GM12878 (cell line): Measurements from ENCODE around the gene CCDC27.
"Not testable (repeated sequence)": the region's sequence is repeated elsewhere in the genome, so short reads cannot be mapped to it uniquely, and the experiment has no call there.

ENCODE experiments used
- ATF7 ChIP-seq: fragments of 450-650 bp; IDR thresholded peaks from 2 replicates; pipeline ENCODE4 v1.6.1; 2016; ENCODE audit warnings: low read depth, mild to moderate bottlenecking
- CEBPB ChIP-seq, 2 experiments: fragments of 150-350 bp in 1 of 2; IDR thresholded peaks; 2 replicates each; pipeline ENCODE4 v1.6.1; 2012 to 2014; ENCODE audit warnings: low read depth in 2 of 2, low read length in 2 of 2, borderline replicate concordance in 1 of 2, inconsistent platforms in 1 of 2
- EED ChIP-seq: sonication (generic); IDR thresholded peaks from 2 replicates; pipeline ENCODE4 v1.6.1; 2016; ENCODE audit warnings: antibody characterized with exemption, low read depth
- FOS ChIP-seq: IDR thresholded peaks from 3 replicates; pipeline ENCODE4 v1.6.1; 2011; ENCODE audit warnings: borderline replicate concordance; ENCODE audit not compliant: insufficient read length; ENCODE audit errors: extremely low read depth
- GABPA ChIP-seq: IDR thresholded peaks from 2 replicates; pipeline ENCODE4 v1.6.1; 2014; ENCODE audit warnings: antibody characterized with exemption, low read depth, mild to moderate bottlenecking, inconsistent platforms
- POLR2A ChIP-seq: IDR thresholded peaks from 2 replicates; pipeline ENCODE4 v1.6.1; 2011; ENCODE audit warnings: low read depth, mild to moderate bottlenecking, low read length
- SMC3 ChIP-seq: IDR thresholded peaks from 2 replicates; pipeline ENCODE4 v1.6.1; 2011; ENCODE audit warnings: low read length, improper control_type of control experiment, borderline replicate concordance
- SP1 ChIP-seq: IDR thresholded peaks from one replicate; pipeline ENCODE4 v1.6.1; 2011; ENCODE audit warnings: low read depth, low read length
- YY1 ChIP-seq: IDR thresholded peaks from 2 replicates; pipeline ENCODE4 v1.6.1; 2011; ENCODE audit warnings: low read depth, mild to moderate bottlenecking, low read length
- TF ChIP-seq, protein P1 (sequence below): IDR thresholded peaks from 2 replicates; pipeline ENCODE4 v1.6.1; 2012; ENCODE audit warnings: low read depth, low read length, improper control_type of control experiment
- TF ChIP-seq, protein P2 (sequence below), 3 experiments: IDR thresholded peaks in 2 of 3; conservative IDR thresholded peaks in 1 of 3; 2 replicates each; pipeline ENCODE4 v1.5.1; 2011; ENCODE audit warnings: low read depth in 3 of 3, low read length in 3 of 3, mild to moderate bottlenecking in 3 of 3, control low read depth in 2 of 3, moderate library complexity in 2 of 3, inconsistent platforms in 1 of 3, mixed read lengths in 1 of 3; ENCODE audit not compliant: control insufficient read depth in 2 of 3, insufficient read depth in 1 of 3; ENCODE audit errors: extremely low read depth in 1 of 3
- TF ChIP-seq, protein P3 (sequence below): IDR thresholded peaks from 2 replicates; pipeline ENCODE4 v1.6.1; 2012; ENCODE audit warnings: low read length, inconsistent platforms
- TF ChIP-seq, protein P4 (sequence below): fragments of 450-650 bp; formaldehyde crosslinking; IDR thresholded peaks from 2 replicates; pipeline ENCODE4 v1.4.0; 2022; ENCODE audit warnings: mild to moderate bottlenecking, moderate library complexity
- TF ChIP-seq, protein P5 (sequence below): fragments of 450-650 bp; IDR thresholded peaks from 2 replicates; pipeline ENCODE4 v1.6.1; 2014; ENCODE audit warnings: mild to moderate bottlenecking

DNA sequence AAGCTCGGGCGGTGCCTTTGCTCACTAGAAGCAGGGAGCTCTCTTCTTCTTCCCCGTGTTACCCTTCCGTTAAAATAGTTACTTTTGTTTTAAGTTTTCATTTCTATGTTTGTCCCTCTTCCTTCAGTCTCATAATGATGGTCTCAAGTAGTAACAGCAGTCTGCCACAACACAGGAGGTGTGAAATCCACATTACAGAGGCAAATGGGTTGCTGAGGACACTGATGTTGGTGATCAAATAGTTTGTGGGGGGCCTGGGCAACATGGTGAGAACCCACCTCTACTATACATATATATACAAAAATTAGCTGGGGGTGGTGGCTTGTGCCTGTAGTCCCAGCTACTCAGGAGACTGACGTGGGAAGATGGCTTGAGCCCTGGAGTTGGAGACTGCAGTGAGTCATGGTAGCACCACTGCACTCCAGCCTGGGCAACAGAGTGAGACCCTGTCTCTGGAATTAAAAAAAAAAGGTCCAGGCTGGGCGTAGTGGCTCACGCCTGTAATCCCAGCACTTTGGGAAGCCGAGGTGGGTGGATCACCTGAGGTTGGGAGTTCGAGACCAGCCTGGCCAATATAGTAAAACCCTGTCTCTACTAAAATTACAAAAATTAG lies 58.0 kb downstream of the CCDC27 start:
- TF ChIP-seq, protein P1, sequence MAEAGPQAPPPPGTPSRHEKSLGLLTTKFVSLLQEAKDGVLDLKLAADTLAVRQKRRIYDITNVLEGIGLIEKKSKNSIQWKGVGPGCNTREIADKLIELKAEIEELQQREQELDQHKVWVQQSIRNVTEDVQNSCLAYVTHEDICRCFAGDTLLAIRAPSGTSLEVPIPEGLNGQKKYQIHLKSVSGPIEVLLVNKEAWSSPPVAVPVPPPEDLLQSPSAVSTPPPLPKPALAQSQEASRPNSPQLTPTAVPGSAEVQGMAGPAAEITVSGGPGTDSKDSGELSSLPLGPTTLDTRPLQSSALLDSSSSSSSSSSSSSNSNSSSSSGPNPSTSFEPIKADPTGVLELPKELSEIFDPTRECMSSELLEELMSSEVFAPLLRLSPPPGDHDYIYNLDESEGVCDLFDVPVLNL, result not testable (repeated sequence)
- TF ChIP-seq FOS; GABPA; EED; ATF7; SMC3; YY1; SP1; POLR2A; CEBPB (IDR thresholded peaks at IDR 0.05; ENCODE audit: borderline replicate concordance in 1 of 2, low read depth in 2 of 2, low read length in 2 of 2): not testable (repeated sequence)
- TF ChIP-seq, protein P2, sequence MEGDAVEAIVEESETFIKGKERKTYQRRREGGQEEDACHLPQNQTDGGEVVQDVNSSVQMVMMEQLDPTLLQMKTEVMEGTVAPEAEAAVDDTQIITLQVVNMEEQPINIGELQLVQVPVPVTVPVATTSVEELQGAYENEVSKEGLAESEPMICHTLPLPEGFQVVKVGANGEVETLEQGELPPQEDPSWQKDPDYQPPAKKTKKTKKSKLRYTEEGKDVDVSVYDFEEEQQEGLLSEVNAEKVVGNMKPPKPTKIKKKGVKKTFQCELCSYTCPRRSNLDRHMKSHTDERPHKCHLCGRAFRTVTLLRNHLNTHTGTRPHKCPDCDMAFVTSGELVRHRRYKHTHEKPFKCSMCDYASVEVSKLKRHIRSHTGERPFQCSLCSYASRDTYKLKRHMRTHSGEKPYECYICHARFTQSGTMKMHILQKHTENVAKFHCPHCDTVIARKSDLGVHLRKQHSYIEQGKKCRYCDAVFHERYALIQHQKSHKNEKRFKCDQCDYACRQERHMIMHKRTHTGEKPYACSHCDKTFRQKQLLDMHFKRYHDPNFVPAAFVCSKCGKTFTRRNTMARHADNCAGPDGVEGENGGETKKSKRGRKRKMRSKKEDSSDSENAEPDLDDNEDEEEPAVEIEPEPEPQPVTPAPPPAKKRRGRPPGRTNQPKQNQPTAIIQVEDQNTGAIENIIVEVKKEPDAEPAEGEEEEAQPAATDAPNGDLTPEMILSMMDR (IDR thresholded peaks at IDR 0.05 in 2 of 3, conservative IDR thresholded peaks at IDR 0.05 in 1 of 3; ENCODE audit: control insufficient read depth in 2 of 3, extremely low read depth in 1 of 3, insufficient read depth in 1 of 3, low read depth in 3 of 3, low read length in 3 of 3), result not testable (repeated sequence)
- TF ChIP-seq, protein P3, sequence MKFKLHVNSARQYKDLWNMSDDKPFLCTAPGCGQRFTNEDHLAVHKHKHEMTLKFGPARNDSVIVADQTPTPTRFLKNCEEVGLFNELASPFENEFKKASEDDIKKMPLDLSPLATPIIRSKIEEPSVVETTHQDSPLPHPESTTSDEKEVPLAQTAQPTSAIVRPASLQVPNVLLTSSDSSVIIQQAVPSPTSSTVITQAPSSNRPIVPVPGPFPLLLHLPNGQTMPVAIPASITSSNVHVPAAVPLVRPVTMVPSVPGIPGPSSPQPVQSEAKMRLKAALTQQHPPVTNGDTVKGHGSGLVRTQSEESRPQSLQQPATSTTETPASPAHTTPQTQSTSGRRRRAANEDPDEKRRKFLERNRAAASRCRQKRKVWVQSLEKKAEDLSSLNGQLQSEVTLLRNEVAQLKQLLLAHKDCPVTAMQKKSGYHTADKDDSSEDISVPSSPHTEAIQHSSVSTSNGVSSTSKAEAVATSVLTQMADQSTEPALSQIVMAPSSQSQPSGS, result not testable (repeated sequence)
- TF ChIP-seq, protein P4, sequence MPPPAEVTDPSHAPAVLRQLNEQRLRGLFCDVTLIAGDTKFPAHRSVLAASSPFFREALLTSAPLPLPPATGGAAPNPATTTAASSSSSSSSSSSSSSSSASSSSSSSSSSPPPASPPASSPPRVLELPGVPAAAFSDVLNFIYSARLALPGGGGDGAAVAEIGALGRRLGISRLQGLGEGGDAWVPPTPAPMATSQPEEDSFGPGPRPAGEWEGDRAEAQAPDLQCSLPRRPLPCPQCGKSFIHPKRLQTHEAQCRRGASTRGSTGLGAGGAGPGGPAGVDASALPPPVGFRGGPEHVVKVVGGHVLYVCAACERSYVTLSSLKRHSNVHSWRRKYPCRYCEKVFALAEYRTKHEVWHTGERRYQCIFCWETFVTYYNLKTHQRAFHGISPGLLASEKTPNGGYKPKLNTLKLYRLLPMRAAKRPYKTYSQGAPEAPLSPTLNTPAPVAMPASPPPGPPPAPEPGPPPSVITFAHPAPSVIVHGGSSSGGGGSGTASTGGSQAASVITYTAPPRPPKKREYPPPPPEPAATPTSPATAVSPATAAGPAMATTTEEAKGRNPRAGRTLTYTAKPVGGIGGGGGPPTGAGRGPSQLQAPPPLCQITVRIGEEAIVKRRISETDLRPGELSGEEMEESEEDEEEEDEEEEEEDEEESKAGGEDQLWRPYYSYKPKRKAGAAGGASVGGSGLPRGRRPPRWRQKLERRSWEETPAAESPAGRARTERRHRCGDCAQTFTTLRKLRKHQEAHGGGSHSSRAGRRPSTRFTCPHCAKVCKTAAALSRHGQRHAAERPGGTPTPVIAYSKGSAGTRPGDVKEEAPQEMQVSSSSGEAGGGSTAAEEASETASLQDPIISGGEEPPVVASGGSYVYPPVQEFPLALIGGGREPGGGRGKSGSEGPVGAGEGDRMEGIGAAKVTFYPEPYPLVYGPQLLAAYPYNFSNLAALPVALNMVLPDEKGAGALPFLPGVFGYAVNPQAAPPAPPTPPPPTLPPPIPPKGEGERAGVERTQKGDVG (CRISPR knock-in tag), result not testable (repeated sequence)
- TF ChIP-seq, protein P5, sequence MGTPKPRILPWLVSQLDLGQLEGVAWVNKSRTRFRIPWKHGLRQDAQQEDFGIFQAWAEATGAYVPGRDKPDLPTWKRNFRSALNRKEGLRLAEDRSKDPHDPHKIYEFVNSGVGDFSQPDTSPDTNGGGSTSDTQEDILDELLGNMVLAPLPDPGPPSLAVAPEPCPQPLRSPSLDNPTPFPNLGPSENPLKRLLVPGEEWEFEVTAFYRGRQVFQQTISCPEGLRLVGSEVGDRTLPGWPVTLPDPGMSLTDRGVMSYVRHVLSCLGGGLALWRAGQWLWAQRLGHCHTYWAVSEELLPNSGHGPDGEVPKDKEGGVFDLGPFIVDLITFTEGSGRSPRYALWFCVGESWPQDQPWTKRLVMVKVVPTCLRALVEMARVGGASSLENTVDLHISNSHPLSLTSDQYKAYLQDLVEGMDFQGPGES, result not testable (repeated sequence)
